HCT116 (cell line): Measurements from ENCODE around the gene TNFSF8. TPM values are rescaled to one million over a fixed set of nuclear protein-coding genes. Genes with fewer than 3 reads are reported as not detected.

ENCODE experiments used
- ATAC-seq: fragments of 200-7000 bp; cut with Tn5 transposase; 2 replicates; pipeline ENCODE4 v1.9.1; 2020; ENCODE audit warnings: mild to moderate bottlenecking, moderate library complexity
- BruUV-seq: library from RNA; stranded (reverse); fragments of 400-500 nt; replicated peaks from 2 replicates; lab custom pipeline; 2021; lab: Mats Ljungman, UMichigan
- CTCF ChIA-PET: fragments of 300-600 bp; sonication (Branson Sonifier 250); formaldehyde crosslinking; loops from one replicate; lab custom pipeline; 2021; ENCODE audit warnings: antibody characterized with exemption; lab: Charles Lee
- POLR2A ChIA-PET: fragments of 300-600, 350-600 bp; sonication (Branson Sonifier 250); formaldehyde crosslinking; loops from one replicate; lab custom pipeline; 2021; ENCODE audit warnings: antibody characterized with exemption; lab: Charles Lee
- RAD21 ChIA-PET, 2 experiments: fragments of 300-600 bp; sonication (Branson Sonifier 250); formaldehyde crosslinking; loops; one replicate each; lab custom pipeline; 2023; ENCODE audit warnings: low total read pairs in 2 of 2; ENCODE audit not compliant: uncharacterized antibody in 2 of 2, unreplicated experiment in 2 of 2, low non-redundant PET in 1 of 2; lab: Charles Lee
- DNase-seq: peaks from one replicate; pipeline ENCODE4 v3.0.0-alpha.2; 2010; ENCODE audit warnings: low read depth, low spot score
- H2AFZ ChIP-seq: fragments of 200-600 bp; shearing (Covaris generic), sonication (generic); 2 replicates; pipeline ENCODE4 v1.6.1; 2017; ENCODE audit warnings: low read depth, mixed run types, mixed read lengths, antibody characterized with exemption, low read length; ENCODE audit not compliant: poor library complexity, severe bottlenecking
- H3K27ac ChIP-seq: 2 replicates; pipeline ENCODE4 v1.5.1; 2012; ENCODE audit warnings: low read depth, low read length
- H3K27me3 ChIP-seq: fragments of 200-600 bp; sonication (generic); 2 replicates; pipeline ENCODE4 v1.6.1; 2016; ENCODE audit warnings: mixed run types, low read length, mixed read lengths; ENCODE audit not compliant: insufficient read depth
- H3K36me3 ChIP-seq, 2 experiments: fragments of 200-500 bp in 1 of 2; fragments of 200-600 bp in 1 of 2; sonication (Bioruptor generic) in 1 of 2; sonication (generic) in 1 of 2; 2 replicates each; pipeline versions ENCODE4 v1.5.1 to v1.6.1; 2014 to 2016; ENCODE audit warnings: low read length in 2 of 2, inconsistent platforms in 1 of 2, mixed read lengths in 1 of 2, mixed run types in 1 of 2; ENCODE audit not compliant: insufficient read depth in 2 of 2, control insufficient read depth in 1 of 2
- H3K4me1 ChIP-seq, 2 experiments: fragments of 200-600 bp in 1 of 2; sonication (generic) in 1 of 2; 2 replicates each; pipeline versions ENCODE4 v1.5.1 to v1.6.1; 2012 to 2017; ENCODE audit warnings: low read length in 2 of 2, inconsistent platforms in 1 of 2, mild to moderate bottlenecking in 1 of 2, mixed read lengths in 1 of 2, mixed run types in 1 of 2, moderate library complexity in 1 of 2; ENCODE audit not compliant: insufficient read depth in 2 of 2, control insufficient read depth in 1 of 2
- H3K4me2 ChIP-seq: fragments of 200-600 bp; sonication (generic); 2 replicates; pipeline ENCODE4 v1.6.1; 2017; ENCODE audit warnings: mixed run types, low read length, mixed read lengths
- H3K4me3 ChIP-seq, 2 experiments: fragments of 200-600 bp in 1 of 2; sonication (generic) in 1 of 2; replicated peaks in 1 of 2; 2 replicates each; pipeline ENCODE4 v1.5.1; 2011 to 2016; ENCODE audit warnings: low read length in 2 of 2, control low read depth in 1 of 2, low read depth in 1 of 2, mild to moderate bottlenecking in 1 of 2, mixed read lengths in 1 of 2, mixed run types in 1 of 2
- H3K79me2 ChIP-seq: fragments of 200-600 bp; sonication (generic); 2 replicates; pipeline ENCODE4 v1.6.1; 2017; ENCODE audit warnings: mild to moderate bottlenecking, mixed run types, low read length, moderate library complexity, mixed read lengths; ENCODE audit not compliant: insufficient read depth
- H3K9ac ChIP-seq: fragments of 200-600 bp; sonication (generic); 2 replicates; pipeline ENCODE4 v1.6.1; 2016; ENCODE audit warnings: low read length, mixed read lengths
- H3K9me2 ChIP-seq: fragments of 200-600 bp; sonication (generic), shearing (Covaris generic); 2 replicates; pipeline ENCODE4 v1.6.1; 2017; ENCODE audit warnings: mixed run types, mild to moderate bottlenecking, moderate library complexity; ENCODE audit not compliant: insufficient read depth
- H3K9me3 ChIP-seq, 2 experiments: fragments of 200-500 bp in 1 of 2; fragments of 200-600 bp in 1 of 2; sonication (Bioruptor generic) in 1 of 2; sonication (generic) in 1 of 2; 2 replicates each; pipeline ENCODE4 v1.6.1; 2014 to 2017; ENCODE audit warnings: low read length in 2 of 2, mixed read lengths in 2 of 2, inconsistent platforms in 1 of 2, low read depth in 1 of 2, mild to moderate bottlenecking in 1 of 2, mixed run types in 1 of 2, moderate library complexity in 1 of 2; ENCODE audit not compliant: control insufficient read depth in 1 of 2, insufficient read depth in 1 of 2
- H4K20me1 ChIP-seq: fragments of 200-600 bp; sonication (generic), shearing (Covaris generic); 2 replicates; pipeline ENCODE4 v1.6.1; 2017; ENCODE audit warnings: mixed run types, mild to moderate bottlenecking, moderate library complexity; ENCODE audit not compliant: insufficient read depth
- ATF3 ChIP-seq: IDR thresholded peaks from 2 replicates; pipeline ENCODE4 v1.6.1; 2012
- CBX3 ChIP-seq: IDR thresholded peaks from 2 replicates; pipeline ENCODE4 v1.6.1; 2012; ENCODE audit warnings: low read depth
- CEBPB ChIP-seq: IDR thresholded peaks from 2 replicates; pipeline ENCODE4 v1.6.1; 2012; ENCODE audit warnings: low read depth
- CTCF ChIP-seq, 3 experiments: fragments of 200-600 bp in 1 of 3; sonication (generic) in 1 of 3; IDR thresholded peaks in 2 of 3; conservative IDR thresholded peaks in 1 of 3; 2 replicates each; pipeline ENCODE4 v1.5.1; 2012 to 2017; ENCODE audit warnings: low read depth in 2 of 3, low read length in 2 of 3, antibody characterized with exemption in 1 of 3, borderline replicate concordance in 1 of 3, control low read depth in 1 of 3, mild to moderate bottlenecking in 1 of 3, mixed read lengths in 1 of 3, mixed run types in 1 of 3, moderate library complexity in 1 of 3; ENCODE audit not compliant: insufficient read depth in 1 of 3
- EGR1 ChIP-seq: IDR thresholded peaks from 2 replicates; pipeline ENCODE4 v1.6.1; 2012; ENCODE audit warnings: low read depth
- ELF1 ChIP-seq: IDR thresholded peaks from 2 replicates; pipeline ENCODE4 v1.6.1; 2012; ENCODE audit warnings: low read depth, borderline replicate concordance
- EZH2 ChIP-seq: fragments of 200-600 bp; sonication (generic); IDR thresholded peaks from 2 replicates; pipeline ENCODE4 v1.6.1; 2017; ENCODE audit warnings: antibody characterized with exemption, mixed run types
- FOSL1 ChIP-seq: IDR thresholded peaks from 2 replicates; pipeline ENCODE4 v1.6.1; 2012; ENCODE audit warnings: low read depth
- JUND ChIP-seq: IDR thresholded peaks from 2 replicates; pipeline ENCODE4 v1.6.1; 2012
- POLR2AphosphoS5 ChIP-seq: IDR thresholded peaks from 2 replicates; pipeline ENCODE4 v1.6.1; 2011; ENCODE audit warnings: mild to moderate bottlenecking, low read depth, low read length, moderate library complexity
- RAD21 ChIP-seq: IDR thresholded peaks from 2 replicates; pipeline ENCODE4 v1.6.1; 2012; ENCODE audit warnings: low read depth, mild to moderate bottlenecking
- SIN3A ChIP-seq: IDR thresholded peaks from 2 replicates; pipeline ENCODE4 v1.6.1; 2012; ENCODE audit warnings: low read depth
- SP1 ChIP-seq: IDR thresholded peaks from 2 replicates; pipeline ENCODE4 v1.6.1; 2012; ENCODE audit warnings: low read depth
- TCF7L2 ChIP-seq: IDR thresholded peaks from 2 replicates; pipeline ENCODE4 v1.7.0; 2011; ENCODE audit warnings: borderline replicate concordance, inconsistent platforms; ENCODE audit not compliant: insufficient read depth, insufficient read length; ENCODE audit errors: extremely low read depth
- YY1 ChIP-seq: IDR thresholded peaks from 2 replicates; pipeline ENCODE4 v1.6.1; 2011; ENCODE audit warnings: low read length, low read depth, moderate library complexity, mild to moderate bottlenecking; ENCODE audit not compliant: insufficient replicate concordance; ENCODE audit errors: extremely low read depth
- ZBTB33 ChIP-seq: IDR thresholded peaks from 2 replicates; pipeline ENCODE4 v1.6.1; 2011; ENCODE audit warnings: mild to moderate bottlenecking, low read length, moderate library complexity; ENCODE audit not compliant: insufficient replicate concordance; ENCODE audit errors: extremely low read depth
- ZFX ChIP-seq: fragments of 450-650 bp; IDR thresholded peaks from 2 replicates; pipeline ENCODE4 v1.6.1; 2017
- ZNF274 ChIP-seq: fragments of 200-500 bp; sonication (Bioruptor generic); IDR thresholded peaks from 2 replicates; pipeline ENCODE4 v1.6.1; 2014; ENCODE audit warnings: mild to moderate bottlenecking, low read depth, low read length, inconsistent platforms
- intact Hi-C: fragments of 100-400 bp; cut with micrococcal nuclease; formaldehyde crosslinking; loops from 2 replicates; pipeline ENCODE4 v1.10.0; 2022
- total RNA-seq: library from RNA; stranded (reverse); gene quantifications from one replicate; pipeline ENCODE4 v1.2.1, GENCODE V29; 2021; ENCODE audit not compliant: unreplicated experiment

Gene TNFSF8
- total RNA-seq, 1 experiment from 2014 or later, result not detected

GRCh38 chr9:114953046-114953445 lies 22.7 kb upstream of the TNFSF8 start:
- BruUV-seq, result no TSS peak
- H3K4me1 ChIP-seq, result peaks cover 0 to 4% of the 10 kb centered on the region in 2 experiments; a peak in 1 of 4 replicates
- TF ChIP-seq ZNF274 (no peak), ELF1 (no peak), CEBPB (no peak), CBX3 (no peak), RAD21 (no peak), FOSL1 (no peak)
- no peak overlapping the region for H2AFZ ChIP-seq
- no peak overlapping the region for H3K4me2 ChIP-seq
- no peak overlapping the region for H3K27ac ChIP-seq
- RAD21 ChIA-PET, result no interaction called here
- H4K20me1 ChIP-seq, result no peaks in the 10 kb centered on the region
- H3K9ac ChIP-seq, result no peak overlapping the region
- no peak for ATAC-seq
- DNase-seq, result no peak
- 0 out of 2 replicates have a peak, but pooled peaks cover 3% of the 10 kb centered on the region for H3K27me3 ChIP-seq
- POLR2A ChIA-PET, result no interaction called here
- intact Hi-C loops, result no loop called here
- CTCF ChIA-PET, result no interaction called here
- no peaks in the 10 kb centered on the region for H3K9me3 ChIP-seq
- H3K4me3 ChIP-seq, result no peak overlapping the region
- no peaks in the 10 kb centered on the region for H3K36me3 ChIP-seq
- no peaks in the 10 kb centered on the region for H3K9me2 ChIP-seq
- no peaks in the 10 kb centered on the region for H3K79me2 ChIP-seq

GRCh38 chr9:114950761-114951160 lies 20.4 kb upstream of the TNFSF8 start:
- H3K9ac ChIP-seq, result no peak overlapping the region
- H3K27ac ChIP-seq, result no peak overlapping the region
- no peaks in the 10 kb centered on the region for H3K79me2 ChIP-seq
- RAD21 ChIA-PET, result no interaction called here
- 0 out of 2 replicates have a peak, but pooled peaks cover 7% of the 10 kb centered on the region for H3K27me3 ChIP-seq
- no TSS peak for BruUV-seq
- intact Hi-C loops, result no loop called here
- H3K4me3 ChIP-seq, result no peak overlapping the region
- H3K4me1 ChIP-seq, result peaks cover 0 to 4% of the 10 kb centered on the region in 2 experiments; a peak in 1 of 4 replicates
- CTCF ChIA-PET, result no interaction called here
- TF ChIP-seq CBX3 (no peak), CTCF (IDR thresholded peaks at IDR 0.05 in 2 of 3, conservative IDR thresholded peaks at IDR 0.05 in 1 of 3; ENCODE audit: borderline replicate concordance in 1 of 3, insufficient read depth in 1 of 3, low read depth in 2 of 3, low read length in 2 of 3) (no peak), ZNF274 (no peak), CEBPB (no peak), EGR1 (no peak), RAD21 (no peak), ZBTB33 (no peak), SP1 (no peak), TCF7L2 (no peak), SIN3A (no peak), EZH2 (no peak), JUND (no peak), ATF3 (no peak), YY1 (no peak), ZFX (no peak), POLR2AphosphoS5 (no peak), ELF1 (no peak)
- no peaks in the 10 kb centered on the region for H3K9me2 ChIP-seq
- H4K20me1 ChIP-seq, result no peaks in the 10 kb centered on the region
- H3K36me3 ChIP-seq, result no peaks in the 10 kb centered on the region
- no peak overlapping the region for H3K4me2 ChIP-seq
- H3K9me3 ChIP-seq, result no peaks in the 10 kb centered on the region
- ATAC-seq (no peak), DNase-seq (no peak)
- POLR2A ChIA-PET, result no interaction called here
- no peak overlapping the region for H2AFZ ChIP-seq
